Endothelial cell (in vitro differentiated cells): ENCODE results near the gene LZTR1. TPM values are rescaled to one million over a fixed set of nuclear protein-coding genes. Genes with fewer than 3 reads are reported as not detected.

ENCODE experiments used
- DNase-seq: peaks from one replicate; pipeline ENCODE4 v3.0.0; 2021; ENCODE audit warnings: low spot score
- H3K27ac Mint-ChIP-seq: one replicate; pipeline ENCODE4 v1.8.0; 2021; ENCODE audit warnings: mixed read lengths, inconsistent platforms; ENCODE audit not compliant: unreplicated experiment
- H3K27me3 Mint-ChIP-seq: one replicate; pipeline ENCODE4 v1.8.0; 2021; ENCODE audit warnings: mild to moderate bottlenecking, moderate library complexity, mixed read lengths, inconsistent platforms; ENCODE audit not compliant: unreplicated experiment
- H3K36me3 Mint-ChIP-seq: one replicate; pipeline ENCODE4 v1.8.0; 2021; ENCODE audit warnings: mild to moderate bottlenecking, low read depth, mixed read lengths, inconsistent platforms; ENCODE audit not compliant: unreplicated experiment
- H3K4me1 Mint-ChIP-seq: one replicate; pipeline ENCODE4 v1.8.0; 2021; ENCODE audit warnings: mild to moderate bottlenecking, mixed read lengths, inconsistent platforms; ENCODE audit not compliant: unreplicated experiment
- H3K4me3 Mint-ChIP-seq: one replicate; pipeline ENCODE4 v1.8.0; 2021; ENCODE audit warnings: mild to moderate bottlenecking, mixed read lengths, inconsistent platforms; ENCODE audit not compliant: unreplicated experiment
- H3K9me3 Mint-ChIP-seq: one replicate; pipeline ENCODE4 v1.8.0; 2021; ENCODE audit warnings: mixed read lengths, inconsistent platforms; ENCODE audit not compliant: unreplicated experiment
- total RNA-seq: library from RNA; stranded (reverse); fragmentation: NEBNext Ultra II Directional; extraction: Animal tissue kit (Norgen Biotek cat#: 25700); gene quantifications from one replicate; pipeline ENCODE4 v1.2.1, GENCODE V29; 2021; ENCODE audit not compliant: unreplicated experiment
- TF ChIP-seq, protein P1 (sequence below): fragments of 200-600 bp; sonication (generic); IDR thresholded peaks from one replicate; pipeline ENCODE4 v1.5.0; 2021; ENCODE audit warnings: antibody characterized with exemption; ENCODE audit not compliant: unreplicated experiment

The LZTR1 gene
- total RNA-seq, 1 donor from 2014 or later, result 113 TPM

DNA sequence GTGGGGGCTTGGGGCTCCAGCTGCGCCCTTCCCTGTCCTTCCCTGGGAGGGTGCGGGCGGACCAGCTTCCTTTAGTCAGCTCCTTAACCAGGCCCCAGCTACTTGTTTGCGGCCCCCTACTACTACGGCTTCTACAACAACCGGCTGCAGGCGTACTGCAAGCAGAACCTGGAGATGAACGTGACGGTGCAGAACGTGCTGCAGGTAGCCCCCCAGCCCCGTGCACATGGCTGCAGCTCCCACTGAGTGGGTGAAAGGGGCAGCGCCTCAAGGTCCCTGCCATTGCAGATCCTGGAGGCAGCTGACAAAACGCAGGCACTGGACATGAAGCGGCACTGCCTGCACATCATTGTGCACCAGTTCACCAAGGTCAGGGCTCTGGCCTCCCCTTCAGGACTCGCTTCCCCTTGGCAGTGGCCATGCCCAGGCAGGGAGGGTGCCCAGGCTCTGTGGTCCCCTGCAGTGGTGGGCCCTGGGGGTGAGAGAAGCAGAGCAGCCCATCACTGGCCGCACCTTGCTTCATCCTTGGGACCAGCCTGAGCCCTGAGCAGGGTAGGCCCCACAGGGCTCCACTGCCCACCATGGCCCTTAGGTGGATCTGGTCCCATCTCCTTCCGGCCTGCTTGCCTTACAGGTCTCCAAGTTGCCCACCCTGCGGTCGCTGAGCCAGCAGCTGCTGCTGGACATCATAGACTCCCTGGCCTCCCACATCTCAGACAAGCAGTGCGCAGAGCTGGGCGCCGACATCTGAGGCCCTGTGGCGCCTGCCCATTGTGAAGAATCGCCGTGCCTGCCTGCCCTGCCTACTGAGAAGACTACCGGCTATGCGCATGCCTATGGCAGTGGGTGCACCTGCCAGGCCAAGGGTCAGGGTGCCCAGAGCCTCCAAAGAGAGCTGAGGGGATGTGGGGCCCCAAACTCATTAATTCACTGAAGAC, 14.8 kb downstream of the LZTR1 start:
- H3K27me3 Mint-ChIP-seq, result peaks cover 7% of the 10 kb centered on the region
- no peaks in the 10 kb centered on the region for H3K9me3 Mint-ChIP-seq
- peaks cover 4% of the 10 kb centered on the region for H3K4me1 Mint-ChIP-seq
- H3K27ac Mint-ChIP-seq, result no peak overlapping the region
- no peak overlapping the region for H3K4me3 Mint-ChIP-seq
- peaks cover 8% of the 10 kb centered on the region for H3K36me3 Mint-ChIP-seq
- TF ChIP-seq, protein P1, sequence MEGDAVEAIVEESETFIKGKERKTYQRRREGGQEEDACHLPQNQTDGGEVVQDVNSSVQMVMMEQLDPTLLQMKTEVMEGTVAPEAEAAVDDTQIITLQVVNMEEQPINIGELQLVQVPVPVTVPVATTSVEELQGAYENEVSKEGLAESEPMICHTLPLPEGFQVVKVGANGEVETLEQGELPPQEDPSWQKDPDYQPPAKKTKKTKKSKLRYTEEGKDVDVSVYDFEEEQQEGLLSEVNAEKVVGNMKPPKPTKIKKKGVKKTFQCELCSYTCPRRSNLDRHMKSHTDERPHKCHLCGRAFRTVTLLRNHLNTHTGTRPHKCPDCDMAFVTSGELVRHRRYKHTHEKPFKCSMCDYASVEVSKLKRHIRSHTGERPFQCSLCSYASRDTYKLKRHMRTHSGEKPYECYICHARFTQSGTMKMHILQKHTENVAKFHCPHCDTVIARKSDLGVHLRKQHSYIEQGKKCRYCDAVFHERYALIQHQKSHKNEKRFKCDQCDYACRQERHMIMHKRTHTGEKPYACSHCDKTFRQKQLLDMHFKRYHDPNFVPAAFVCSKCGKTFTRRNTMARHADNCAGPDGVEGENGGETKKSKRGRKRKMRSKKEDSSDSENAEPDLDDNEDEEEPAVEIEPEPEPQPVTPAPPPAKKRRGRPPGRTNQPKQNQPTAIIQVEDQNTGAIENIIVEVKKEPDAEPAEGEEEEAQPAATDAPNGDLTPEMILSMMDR, result no peak
- DNase-seq, result no peak

DNA sequence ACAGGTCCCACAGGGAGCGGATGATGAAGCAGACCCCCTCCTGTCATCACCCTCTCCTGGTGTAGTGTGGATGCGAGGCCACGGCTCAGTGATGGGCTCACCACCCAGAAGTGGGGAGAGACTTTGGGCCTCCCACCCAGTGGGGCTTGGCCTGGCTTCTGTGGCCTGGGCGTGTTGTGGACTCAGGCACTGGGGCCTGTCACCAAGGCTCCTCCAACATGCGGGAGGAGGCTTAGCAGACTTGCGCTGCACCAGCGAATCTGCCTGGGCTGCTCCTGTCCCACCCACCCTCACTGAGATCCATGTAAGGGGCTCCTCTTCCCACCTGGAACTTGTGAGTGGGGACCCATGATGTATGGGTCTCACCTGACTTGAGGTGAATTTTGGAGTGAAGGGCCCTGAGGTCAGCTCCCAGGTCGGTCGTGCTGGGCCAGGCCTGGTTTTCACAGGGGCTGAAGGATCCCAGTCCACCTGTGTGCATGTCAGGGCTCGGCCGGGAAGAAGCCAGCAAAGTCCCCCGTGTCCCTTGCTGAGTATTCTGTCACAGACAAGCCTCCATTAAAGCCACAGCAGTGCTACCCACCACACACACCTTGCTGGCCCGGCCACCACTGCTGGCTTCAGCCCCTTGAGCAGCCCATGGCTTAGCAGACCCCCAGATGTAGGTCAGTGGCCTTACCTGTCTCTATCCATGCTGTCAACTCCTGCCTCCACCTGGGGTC, 15.6 kb downstream of the LZTR1 start:
- H3K4me1 Mint-ChIP-seq, result peaks cover 4% of the 10 kb centered on the region
- no peaks in the 10 kb centered on the region for H3K9me3 Mint-ChIP-seq
- DNase-seq, result no peak
- H3K36me3 Mint-ChIP-seq, result peaks cover 8% of the 10 kb centered on the region
- H3K4me3 Mint-ChIP-seq, result no peak overlapping the region
- TF ChIP-seq, protein P1, result no peak
- peaks cover 8% of the 10 kb centered on the region for H3K27me3 Mint-ChIP-seq
- H3K27ac Mint-ChIP-seq, result no peak overlapping the region

GRCh38 chr22:20998411-20999336, 16.6 kb downstream of the LZTR1 start:
- Mint-ChIP-seq H3K9me3 (no peaks in the 10 kb centered on the region), H3K36me3 (peaks cover 8% of the 10 kb centered on the region), H3K4me1 (peaks cover 10% of the 10 kb centered on the region), H3K27ac (peak overlapping the region; percentile 24), H3K27me3 (peaks cover 13% of the 10 kb centered on the region), H3K4me3 (no peak overlapping the region)
- TF ChIP-seq, protein P1, result no peak
- no peak for DNase-seq

GRCh38 chr22:20999350-21000206, 17.5 kb downstream of the LZTR1 start:
- Mint-ChIP-seq H3K4me3 (no peak overlapping the region), H3K4me1 (peaks cover 10% of the 10 kb centered on the region), H3K27me3 (peaks cover 13% of the 10 kb centered on the region), H3K36me3 (peaks cover 8% of the 10 kb centered on the region), H3K9me3 (no peaks in the 10 kb centered on the region), H3K27ac (no peak overlapping the region)
- DNase-seq, result no peak
- TF ChIP-seq, protein P1, result no peak
